Hepatocyte (in vitro differentiated cells): ENCODE data around the gene ANGPTL8. TPM values are rescaled to one million over a fixed set of nuclear protein-coding genes. Genes with fewer than 3 reads are reported as not detected.

Experiments
- DNase-seq: peaks from one replicate; pipeline ENCODE4 v3.0.0-alpha.2; 2016; ENCODE audit warnings: low spot score
- H2AFZ ChIP-seq: fragments of 200-600 bp; sonication (generic); 2 replicates; pipeline ENCODE4 v1.6.0; 2016; ENCODE audit warnings: antibody characterized with exemption, mild to moderate bottlenecking
- H3K27ac ChIP-seq: fragments of 200-600 bp; sonication (generic); 2 replicates; pipeline ENCODE4 v1.5.1; 2016; ENCODE audit warnings: mild to moderate bottlenecking
- H3K27me3 ChIP-seq: fragments of 200-600 bp; sonication (generic); 2 replicates; pipeline ENCODE4 v1.6.1; 2016
- H3K36me3 ChIP-seq: fragments of 200-600 bp; sonication (generic); replicated peaks from 2 replicates; pipeline ENCODE4 v1.5.1; 2016; ENCODE audit warnings: low read depth; ENCODE audit not compliant: insufficient read depth
- H3K4me1 ChIP-seq: fragments of 200-600 bp; sonication (generic); 2 replicates; pipeline ENCODE4 v1.5.1; 2016; ENCODE audit warnings: mild to moderate bottlenecking, moderate library complexity; ENCODE audit not compliant: insufficient read depth
- H3K4me2 ChIP-seq: fragments of 200-600 bp; sonication (generic); 2 replicates; pipeline ENCODE4 v1.6.0; 2016
- H3K4me3 ChIP-seq: fragments of 200-600 bp; sonication (generic); 2 replicates; pipeline ENCODE4 v1.5.1; 2016; ENCODE audit warnings: mild to moderate bottlenecking
- H3K79me2 ChIP-seq: fragments of 200-600 bp; sonication (generic); 2 replicates; pipeline ENCODE4 v1.6.0; 2017; ENCODE audit warnings: mild to moderate bottlenecking
- H3K9me2 ChIP-seq: fragments of 200-600 bp; sonication (generic); replicated peaks from 2 replicates; pipeline ENCODE4 v1.6.0; 2017; ENCODE audit warnings: mild to moderate bottlenecking; ENCODE audit not compliant: insufficient read depth
- H3K9me3 ChIP-seq: fragments of 200-600 bp; sonication (generic); 2 replicates; pipeline ENCODE4 v1.5.1; 2016; ENCODE audit warnings: low read depth, mild to moderate bottlenecking
- H4K20me1 ChIP-seq: fragments of 200-600 bp; sonication (generic); 2 replicates; pipeline ENCODE4 v1.6.0; 2016; ENCODE audit warnings: mild to moderate bottlenecking; ENCODE audit not compliant: insufficient read depth, poor library complexity, severe bottlenecking
- EZH2 ChIP-seq: fragments of 200-600 bp; sonication (generic); IDR thresholded peaks from 2 replicates; pipeline ENCODE4 v1.6.1; 2016; ENCODE audit warnings: antibody characterized with exemption, mild to moderate bottlenecking, borderline replicate concordance
- EZH2phosphoT487 ChIP-seq: fragments of 200-600 bp; sonication (generic); IDR thresholded peaks from one replicate; pipeline ENCODE4 v1.6.1; 2018; ENCODE audit warnings: antibody characterized with exemption, mild to moderate bottlenecking, low read depth, moderate library complexity; ENCODE audit not compliant: unreplicated experiment, severe bottlenecking
- WGBS: methylation state at CpG from one replicate; pipeline ENCODE4 v1.1.6; 2016; ENCODE audit warnings: low lambda C conversion rate; ENCODE audit errors: missing lambda C conversion rate; 5-methylcytosine and 5-hydroxymethylcytosine counted together
- polyA plus RNA-seq: library from polyadenylated mRNA; unstranded; fragments of >200 nt; fragmentation: Nextera tagmentation; extraction: Ambion mirVana; gene quantifications from 2 replicates; pipeline ENCODE4 v1.2.1, GENCODE V29; 2016
- total RNA-seq: library from RNA; depleted of rRNA; stranded (reverse); fragments of >200 nt; gene quantifications from 2 replicates; pipeline ENCODE4 v1.2.3, GENCODE V29; 2014
- TF ChIP-seq, protein P1 (sequence below): fragments of 200-600 bp; sonication (generic); IDR thresholded peaks from 2 replicates; pipeline ENCODE4 v1.5.1; 2016; ENCODE audit warnings: antibody characterized with exemption, mild to moderate bottlenecking; ENCODE audit not compliant: poor library complexity

ANGPTL8 gene
- total and polyA plus RNA-seq, 2 experiments from 2014 or later = 20.8 to 24.9 TPM

DNA sequence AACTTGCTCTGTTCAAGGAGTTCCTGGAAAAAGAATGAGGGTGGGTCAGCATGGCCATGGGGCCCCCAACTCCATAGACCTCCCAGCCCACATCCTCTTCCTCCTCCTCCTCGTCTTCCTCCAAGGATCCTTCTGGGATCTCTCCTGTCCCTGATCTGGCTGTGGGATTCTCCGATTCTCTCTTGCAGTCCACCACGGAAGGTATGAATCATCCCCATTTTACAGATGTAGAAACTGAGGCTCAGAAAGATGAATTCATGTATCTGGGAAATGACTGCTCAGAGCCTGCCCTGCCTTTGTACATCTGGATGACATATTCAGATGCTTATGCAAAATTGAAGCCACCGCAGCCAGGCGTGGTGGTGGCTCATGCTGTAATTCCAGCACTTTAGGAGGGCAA is 39.9 kb upstream of the ANGPTL8 start:
- Histone ChIP-seq H3K4me2 (no peak overlapping the region), H3K9me3 (no peaks in the 10 kb centered on the region), H3K27me3 (no peaks in the 10 kb centered on the region), H2AFZ (no peak overlapping the region), H4K20me1 (no peaks in the 10 kb centered on the region), H3K36me3 (no peaks in the 10 kb centered on the region), H3K27ac (no peak overlapping the region), H3K4me3 (no peak overlapping the region), H3K79me2 (peaks cover 23% of the 10 kb centered on the region), H3K4me1 (peaks cover 27% of the 10 kb centered on the region), H3K9me2 (no peaks in the 10 kb centered on the region)
- no peak for DNase-seq
- WGBS = 96% methylated on average over 5 of the region's 5 CpGs
- TF ChIP-seq EZH2 (no peak), EZH2phosphoT487 (no peak)
- TF ChIP-seq, protein P1, sequence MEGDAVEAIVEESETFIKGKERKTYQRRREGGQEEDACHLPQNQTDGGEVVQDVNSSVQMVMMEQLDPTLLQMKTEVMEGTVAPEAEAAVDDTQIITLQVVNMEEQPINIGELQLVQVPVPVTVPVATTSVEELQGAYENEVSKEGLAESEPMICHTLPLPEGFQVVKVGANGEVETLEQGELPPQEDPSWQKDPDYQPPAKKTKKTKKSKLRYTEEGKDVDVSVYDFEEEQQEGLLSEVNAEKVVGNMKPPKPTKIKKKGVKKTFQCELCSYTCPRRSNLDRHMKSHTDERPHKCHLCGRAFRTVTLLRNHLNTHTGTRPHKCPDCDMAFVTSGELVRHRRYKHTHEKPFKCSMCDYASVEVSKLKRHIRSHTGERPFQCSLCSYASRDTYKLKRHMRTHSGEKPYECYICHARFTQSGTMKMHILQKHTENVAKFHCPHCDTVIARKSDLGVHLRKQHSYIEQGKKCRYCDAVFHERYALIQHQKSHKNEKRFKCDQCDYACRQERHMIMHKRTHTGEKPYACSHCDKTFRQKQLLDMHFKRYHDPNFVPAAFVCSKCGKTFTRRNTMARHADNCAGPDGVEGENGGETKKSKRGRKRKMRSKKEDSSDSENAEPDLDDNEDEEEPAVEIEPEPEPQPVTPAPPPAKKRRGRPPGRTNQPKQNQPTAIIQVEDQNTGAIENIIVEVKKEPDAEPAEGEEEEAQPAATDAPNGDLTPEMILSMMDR = no peak

DNA sequence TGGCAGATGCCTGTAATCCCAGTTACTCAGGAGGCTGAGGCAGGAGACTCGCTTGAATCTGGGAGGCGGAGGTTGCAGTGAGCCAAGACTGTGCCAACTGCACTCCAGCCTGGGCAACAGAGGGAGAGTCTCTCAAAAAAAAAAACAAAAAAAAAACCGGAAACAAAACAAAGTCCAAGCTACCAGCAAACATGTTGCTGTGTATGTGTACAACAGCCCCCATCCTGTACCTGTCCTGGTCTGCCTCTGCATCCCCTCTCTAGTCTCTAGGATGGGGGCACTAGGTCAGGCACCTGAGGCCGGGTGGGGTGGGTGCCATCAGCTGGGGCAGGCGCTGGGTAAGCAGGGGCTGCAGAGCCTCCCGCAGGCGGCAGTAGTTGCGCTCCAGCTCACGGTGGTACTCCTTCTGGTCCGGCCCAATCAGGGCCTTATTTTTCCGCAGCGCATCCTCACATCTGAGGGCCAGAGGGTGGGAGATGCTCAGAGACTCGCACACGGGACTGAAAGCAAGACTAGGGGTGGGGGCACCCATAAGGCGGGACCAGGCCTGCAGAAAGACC is 39.3 kb upstream of the ANGPTL8 start:
- no peaks in the 10 kb centered on the region for H4K20me1 ChIP-seq
- H3K9me2 ChIP-seq = no peaks in the 10 kb centered on the region
- 95% methylated on average over 13 of the region's 15 CpGs for WGBS
- no peaks in the 10 kb centered on the region for H3K27me3 ChIP-seq
- no peaks in the 10 kb centered on the region for H3K36me3 ChIP-seq
- no peak overlapping the region for H2AFZ ChIP-seq
- TF ChIP-seq EZH2phosphoT487 (no peak), EZH2 (no peak)
- TF ChIP-seq, protein P1 = no peak
- no peak for DNase-seq
- H3K79me2 ChIP-seq = peaks cover 22% of the 10 kb centered on the region
- peaks cover 24% of the 10 kb centered on the region for H3K4me1 ChIP-seq
- H3K9me3 ChIP-seq = no peaks in the 10 kb centered on the region
- no peak overlapping the region for H3K27ac ChIP-seq
- no peak overlapping the region for H3K4me2 ChIP-seq
- H3K4me3 ChIP-seq = no peak overlapping the region

DNA sequence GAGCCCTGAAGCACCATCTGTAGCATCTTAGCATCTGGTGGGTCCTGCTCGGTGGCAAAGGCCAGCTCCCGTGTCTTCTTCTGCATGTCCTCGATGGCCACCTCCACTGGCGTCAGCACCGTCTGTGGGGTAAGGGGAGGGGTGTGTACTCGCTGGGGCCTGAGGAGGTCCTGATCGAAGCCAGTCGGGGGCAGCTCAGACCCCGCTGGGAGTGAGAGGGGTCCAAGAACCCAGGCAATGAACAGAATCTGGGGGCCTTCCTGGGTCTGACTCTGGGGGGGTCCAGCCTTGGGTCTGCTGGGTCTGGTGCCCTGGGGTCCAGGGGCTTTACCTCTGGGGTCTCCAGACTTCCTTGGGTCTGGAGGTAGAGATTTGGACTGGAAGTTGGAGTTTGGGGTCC is 38.5 kb upstream of the ANGPTL8 start:
- Histone ChIP-seq H3K36me3 (no peaks in the 10 kb centered on the region), H3K4me1 (peaks cover 18% of the 10 kb centered on the region)

More for the DNA sequence above, 38.5 kb upstream of the ANGPTL8 start:
- H3K9me3 ChIP-seq = no peaks in the 10 kb centered on the region
- TF ChIP-seq EZH2phosphoT487 (no peak), EZH2 (no peak)
- TF ChIP-seq, protein P1 = no peak
- H3K27me3 ChIP-seq = no peaks in the 10 kb centered on the region
- no peak for DNase-seq
- no peaks in the 10 kb centered on the region for H4K20me1 ChIP-seq
- no peak overlapping the region for H2AFZ ChIP-seq
- H3K4me3 ChIP-seq = no peak overlapping the region
- no peaks in the 10 kb centered on the region for H3K9me2 ChIP-seq
- H3K79me2 ChIP-seq = peaks cover 13% of the 10 kb centered on the region
- H3K4me2 ChIP-seq = no peak overlapping the region
- no peak overlapping the region for H3K27ac ChIP-seq
- 93% methylated on average over 9 of the region's 9 CpGs for WGBS
